Transverse colon (tissue), 4 donors: ENCODE measurements around the gene ENG. TPM values are rescaled to one million over a fixed set of nuclear protein-coding genes. Genes with fewer than 3 reads are reported as not detected.

Experiments used
- DNase-seq: peaks from one replicate; pipeline ENCODE4 v3.0.0-alpha.2; 2019
- H3K27ac ChIP-seq, 4 donors: fragments of 200-600 bp; sonication (generic); 2 replicates each; pipeline ENCODE4 v1.5.1; 2016 to 2018; ENCODE audit warnings: inconsistent platforms in 4 of 4
- H3K27me3 ChIP-seq: fragments of 200-600 bp; sonication (generic); 2 replicates; pipeline ENCODE4 v1.5.1; 2017; ENCODE audit warnings: inconsistent platforms
- H3K36me3 ChIP-seq, 4 donors: fragments of 200-600 bp; sonication (generic); 2 replicates each; pipeline ENCODE4 v1.5.1; 2017 to 2019; ENCODE audit warnings: inconsistent platforms in 4 of 4
- H3K4me1 ChIP-seq, 4 donors: fragments of 200-600 bp; sonication (generic); 2 replicates each; pipeline ENCODE4 v1.5.1; 2017 to 2020; ENCODE audit warnings: inconsistent platforms in 4 of 4
- H3K4me3 ChIP-seq, 4 donors: fragments of 200-600 bp; sonication (generic); 1 replicate in 1 of 4; 2 replicates in 3 of 4; pipeline versions ENCODE4 v1.5.1 to v1.6.1; 2017 to 2019; ENCODE audit warnings: inconsistent platforms in 4 of 4
- H3K9me3 ChIP-seq, 2 donors: fragments of 200-600 bp; sonication (generic); 2 replicates each; pipeline ENCODE4 v1.5.1; 2017 to 2019; ENCODE audit warnings: inconsistent platforms in 2 of 2
- CTCF ChIP-seq, 5 experiments: fragments of 200-600 bp in 3 of 5; fragments of 450-650 bp in 2 of 5; sonication (generic) in 3 of 5; IDR thresholded peaks; 1 replicate in 2 of 5; 2 replicates in 3 of 5; pipeline ENCODE4 v1.5.1; 2016 to 2017; ENCODE audit warnings: antibody characterized with exemption in 5 of 5, inconsistent platforms in 3 of 5, mild to moderate bottlenecking in 2 of 5, moderate library complexity in 1 of 5
- EP300 ChIP-seq: sonication (generic); formaldehyde crosslinking; IDR thresholded peaks from one replicate; pipeline ENCODE4 v1.6.1; 2017; ENCODE audit warnings: antibody characterized with exemption, low read depth
- POLR2A ChIP-seq: fragments of 450-650 bp; IDR thresholded peaks from one replicate; pipeline ENCODE4 v1.6.1; 2016; ENCODE audit warnings: antibody characterized with exemption, mild to moderate bottlenecking, moderate library complexity
- POLR2AphosphoS5 ChIP-seq, 3 donors: sonication (generic); formaldehyde crosslinking; IDR thresholded peaks; one replicate each; pipeline ENCODE4 v1.6.1; 2016; ENCODE audit warnings: antibody characterized with exemption in 3 of 3
- WGBS, 2 donors: methylation state at CpG; one replicate each; pipeline ENCODE4 v1.1.5; 2018; ENCODE audit warnings: low coverage in 1 of 2; 5-methylcytosine and 5-hydroxymethylcytosine counted together
- in situ Hi-C, 4 donors: fragments of 200-750 bp; cut with MboI; loops; one replicate each; pipeline versions ENCODE4 v1.15.0 to v1.15.1; 2017; ENCODE audit warnings: low sequenced_read_pairs in 3 of 4, low pct_ligation_motif_present in 1 of 4, low pct_unique_long_range_greater_than_20kb in 1 of 4
- intact Hi-C: fragments of 100-400 bp; cut with DNase I; formaldehyde crosslinking; loops from one replicate; pipeline ENCODE4 v1.15.1; 2023; ENCODE audit warnings: low total_unique reads
- total RNA-seq, 4 donors: library from RNA; depleted of rRNA; stranded (reverse); fragments of >200 nt; gene quantifications; one replicate each; pipeline ENCODE4 v1.1.0, GENCODE V29; 2016

Gene ENG
- total RNA-seq, 4 donors from 2014 or later, result 10.6 to 23.9 (median 17.0) TPM

- 92 to 94% methylated on average over 3 to 15 of the region's 17 CpGs for WGBS, 2 donors
Measured at GRCh38 chr9:127808347-127809001, 46.0 kb downstream of the ENG start.

GRCh38 chr9:127806871-127807270 lies 47.6 kb downstream of the ENG start:
- Histone ChIP-seq H3K4me3 (no peak overlapping the region), H3K27me3 (no peaks in the 10 kb centered on the region), H3K36me3 (peaks cover 0 to 4% (median 0%) of the 10 kb centered on the region in 4 donors), H3K9me3 (no peaks in the 10 kb centered on the region), H3K4me1 (peaks cover 21 to 34% (median 31%) of the 10 kb centered on the region in 4 donors), H3K27ac (no peak overlapping the region)
- in situ Hi-C loops, result no loop called here
- no peak for DNase-seq
- TF ChIP-seq EP300 (no peak), POLR2A (no peak), POLR2AphosphoS5 (IDR thresholded peaks at IDR 0.05) (no peak), CTCF (IDR thresholded peaks at IDR 0.05) (no peak)
- 82 to 94% methylated on average over 2 to 14 of the region's 14 CpGs for WGBS, 2 donors
- intact Hi-C loops, result no loop called here

More at GRCh38 chr9:127808347-127809001, 46.0 kb downstream of the ENG start:
- no peaks in the 10 kb centered on the region for H3K9me3 ChIP-seq
- H3K36me3 ChIP-seq, result peaks cover 0 to 12% (median 3%) of the 10 kb centered on the region in 4 donors
- no peaks in the 10 kb centered on the region for H3K27me3 ChIP-seq
- H3K4me1 ChIP-seq, result peaks cover 14 to 24% (median 20%) of the 10 kb centered on the region in 4 donors
- no peak for DNase-seq
- intact Hi-C loops, result no loop called here
- H3K4me3 ChIP-seq, result no peak overlapping the region
- in situ Hi-C loops, result no loop called here
- TF ChIP-seq EP300, result no peak
- no peak for TF ChIP-seq POLR2A
- no peak for TF ChIP-seq POLR2AphosphoS5 (IDR thresholded peaks at IDR 0.05)
- no peak for TF ChIP-seq CTCF (IDR thresholded peaks at IDR 0.05)
- no peak overlapping the region for H3K27ac ChIP-seq

GRCh38 chr9:127805620-127806019 lies 48.8 kb downstream of the ENG start:
- in situ Hi-C loops (no loop called here), intact Hi-C loops (no loop called here)
- Histone ChIP-seq H3K4me1 (peaks cover 21 to 38% (median 36%) of the 10 kb centered on the region in 4 donors), H3K27me3 (no peaks in the 10 kb centered on the region), H3K36me3 (no peaks in the 10 kb centered on the region), H3K27ac (no peak overlapping the region), H3K4me3 (no peak overlapping the region), H3K9me3 (no peaks in the 10 kb centered on the region)
- no peak for TF ChIP-seq POLR2A
- peak in 3 of 5 experiments; percentile 11 to 29 (median 28) for TF ChIP-seq CTCF (IDR thresholded peaks at IDR 0.05)
- 79 to 80% methylated on average over 4 to 8 of the region's 8 CpGs for WGBS, 2 donors
- DNase-seq, result peak; percentile 54

GRCh38 chr9:127803507-127804352 lies 50.7 kb downstream of the ENG start:
- Histone ChIP-seq H3K27ac (peak overlapping the region; percentile 90 to 98 (median 94)), H3K9me3 (no peaks in the 10 kb centered on the region), H3K27me3 (no peaks in the 10 kb centered on the region), H3K4me1 (peaks cover 17 to 34% (median 31%) of the 10 kb centered on the region in 4 donors), H3K36me3 (no peaks in the 10 kb centered on the region), H3K4me3 (peak overlapping the region; percentile 58 to 90 (median 70))
- intact Hi-C loops (no loop called here), in situ Hi-C loops (no loop called here)
- peak; percentile 47 for DNase-seq
- WGBS, 2 donors, result 0 to 41% methylated on average over 4 to 18 of the region's 18 CpGs
- TF ChIP-seq EP300 (no peak), CTCF (IDR thresholded peaks at IDR 0.05) (no peak), POLR2AphosphoS5 (IDR thresholded peaks at IDR 0.05) (no peak), POLR2A (no peak)
